Fibroblast of peridontal ligament (primary cell): ENCODE data around the gene TMOD2.

Source experiments
- DNase-seq: peaks from one replicate; pipeline ENCODE4 v3.0.0-alpha.2; 2010; ENCODE audit errors: extremely low read depth

Gene TMOD2

DNA sequence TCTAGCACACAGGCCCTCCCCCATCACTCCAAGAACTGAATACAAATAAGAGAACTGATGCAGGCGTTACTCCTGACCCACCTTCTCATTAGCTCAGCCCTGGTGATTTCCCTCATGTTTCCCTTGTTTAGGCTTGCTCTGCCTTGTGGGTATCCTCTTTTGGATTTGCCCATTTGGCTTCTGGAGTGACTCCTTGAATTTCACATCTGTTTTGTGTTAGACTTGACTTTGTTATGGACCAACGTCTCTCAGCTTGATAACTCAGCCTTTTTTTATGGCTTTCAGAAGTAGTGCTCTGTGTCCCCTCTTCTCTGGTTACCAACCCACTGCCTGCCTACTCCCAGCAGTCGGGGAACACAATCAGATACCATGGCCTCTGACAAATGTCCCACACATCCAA lies 66.8 kb downstream of the TMOD2 start:
- DNase-seq = peak; percentile 73

DNA sequence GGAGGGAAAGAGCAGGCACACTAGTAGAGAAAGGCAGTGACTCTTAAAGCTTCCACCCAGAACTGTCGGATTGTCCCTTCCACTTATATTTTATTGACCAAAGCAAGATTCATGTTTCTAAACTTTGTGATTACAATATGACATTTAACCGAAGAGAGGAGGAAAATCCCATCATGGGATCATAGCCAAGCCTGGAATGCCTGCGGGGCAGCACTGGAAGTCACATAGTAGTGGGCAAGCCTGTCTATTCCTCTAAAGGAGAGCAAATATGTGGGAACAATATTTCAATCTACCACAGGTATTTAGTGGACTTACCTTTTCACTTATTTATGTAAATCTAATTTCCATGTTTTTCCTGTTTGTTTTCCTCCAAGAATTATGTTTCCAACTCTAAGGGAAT lies 74.3 kb downstream of the TMOD2 start:
- no peak for DNase-seq

DNA sequence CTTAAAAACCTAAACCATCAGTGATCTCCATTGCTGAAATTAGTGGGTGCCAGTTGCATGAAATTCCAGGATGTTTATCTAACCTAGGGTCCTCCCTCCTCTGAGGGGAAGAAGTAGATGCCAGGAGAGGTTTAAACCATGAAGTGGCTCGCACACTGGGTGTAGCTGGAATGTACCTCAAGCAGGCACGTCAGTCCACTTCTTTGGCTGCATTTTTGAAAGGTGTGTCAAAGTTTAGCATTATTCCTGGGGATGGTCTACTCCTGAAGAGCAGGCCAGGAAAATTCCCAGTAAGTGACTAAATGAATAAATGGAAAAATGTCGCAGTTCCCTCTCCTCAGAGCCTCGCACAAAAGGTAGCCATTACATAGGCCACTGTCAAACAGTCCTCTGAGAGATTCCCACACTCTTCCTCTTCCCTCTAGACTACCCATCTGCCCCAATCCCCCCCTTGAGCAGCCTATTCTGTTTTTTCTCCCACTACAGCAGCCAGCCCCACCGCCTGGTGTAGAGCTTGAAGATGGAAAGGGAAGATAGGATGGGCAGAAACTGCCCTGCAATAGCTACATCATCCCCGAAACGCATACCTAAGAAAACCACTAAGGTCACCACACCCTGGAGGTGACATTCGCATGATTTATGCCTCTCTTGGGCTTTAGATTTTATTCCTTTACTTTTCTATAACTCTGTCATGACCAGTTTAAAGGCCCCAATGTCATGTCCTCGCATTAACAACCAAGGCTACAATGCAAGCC lies 77.4 kb downstream of the TMOD2 start:
- no peak for DNase-seq

DNA sequence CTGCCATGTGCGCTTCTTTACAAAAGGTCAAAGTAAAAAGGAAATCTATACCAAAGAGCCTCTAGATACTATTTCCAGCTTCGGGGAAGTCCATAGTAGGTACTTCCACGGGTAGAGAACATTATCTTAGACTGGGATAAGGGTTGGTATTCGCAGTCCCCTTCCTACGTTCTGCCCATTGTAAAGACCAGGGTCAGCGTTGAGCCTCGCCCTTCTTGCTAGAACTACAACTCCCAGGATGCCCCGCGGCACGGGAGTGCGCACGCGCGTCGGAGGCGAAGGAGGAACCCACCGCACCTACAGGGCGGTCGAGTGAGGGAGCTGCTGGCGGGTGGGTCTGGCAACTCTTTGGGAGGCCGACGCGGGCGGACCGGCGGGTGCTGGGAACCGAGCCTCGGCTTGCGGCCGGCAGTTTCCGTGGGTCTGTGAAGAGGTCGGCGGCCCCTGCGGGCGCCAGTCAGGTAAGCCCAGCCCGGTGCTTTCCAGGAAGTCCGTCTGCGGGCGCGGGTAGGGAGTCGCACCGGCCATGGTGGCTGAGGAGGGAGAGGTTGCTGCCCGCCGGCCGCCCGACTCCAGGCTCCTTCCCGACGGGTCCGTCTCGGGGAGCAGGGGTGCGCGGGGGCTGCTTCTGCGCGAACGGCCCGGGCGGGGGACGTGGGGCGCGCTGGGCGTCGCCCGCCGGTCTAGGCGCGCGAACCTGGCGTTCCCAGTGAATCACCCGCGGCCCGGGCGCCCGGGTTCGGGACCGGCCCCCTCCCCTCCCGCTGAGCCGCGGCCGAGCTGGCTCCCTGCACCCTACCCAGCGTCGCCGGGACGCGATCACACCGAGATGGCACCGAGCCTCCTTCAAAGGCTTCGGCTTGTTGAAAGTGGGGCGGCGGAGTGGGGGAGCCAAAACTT lies 78.2 kb downstream of the TMOD2 start, which contains the start of gene TMOD3:
Gene TMOD3 (plus strand): TSS at position 278 of the 900 bp plus-strand sequence. CDS start 33,232 bp downstream, outside the sequence.
- peak; percentile 83 for DNase-seq

DNA sequence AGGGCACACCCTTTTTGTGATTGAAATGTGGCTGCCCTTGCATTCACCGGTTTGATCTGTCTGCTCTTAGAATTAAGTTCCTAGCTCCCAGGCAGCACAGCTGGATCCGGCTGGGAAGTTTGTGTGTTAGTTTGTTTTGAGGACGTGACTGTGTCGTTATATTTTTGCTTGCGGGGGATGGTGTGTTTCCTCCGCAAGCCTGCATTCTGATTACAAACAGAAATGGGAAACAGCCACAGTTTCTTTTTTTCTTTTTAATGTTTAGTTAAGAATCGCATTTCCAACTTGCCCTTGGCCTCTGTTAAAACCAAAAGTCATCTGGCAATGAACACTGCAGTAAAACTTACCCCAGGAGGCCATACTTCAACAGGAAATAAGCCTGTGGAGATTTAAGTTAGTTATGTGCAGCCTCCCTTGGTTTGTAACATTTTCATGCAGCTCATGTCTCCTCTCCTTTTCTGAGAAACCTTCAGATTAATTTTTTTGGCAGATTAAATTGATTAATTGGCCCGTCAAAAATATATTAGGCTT lies 78.9 kb downstream of the TMOD2 start:
- DNase-seq = peak; percentile 79

DNA sequence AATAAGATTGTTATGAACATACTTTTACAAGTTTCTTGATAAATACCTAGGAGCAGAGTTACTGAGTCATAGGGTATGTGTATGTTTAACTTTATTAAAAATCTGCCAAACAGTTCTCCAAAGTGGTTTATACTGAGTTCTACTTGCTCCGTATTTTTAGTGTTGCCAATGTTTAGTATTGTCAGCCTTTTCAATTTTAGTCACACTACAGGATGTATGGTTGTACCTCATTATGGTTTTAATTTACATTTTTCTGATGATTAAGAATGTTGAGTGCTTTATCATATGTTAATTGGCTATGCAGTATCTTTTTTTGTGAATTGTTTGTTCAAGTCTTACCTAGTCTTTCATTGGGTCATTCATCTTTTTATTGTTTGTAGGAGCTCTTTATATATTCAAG lies 82.4 kb downstream of the TMOD2 start:
- DNase-seq = no peak

DNA sequence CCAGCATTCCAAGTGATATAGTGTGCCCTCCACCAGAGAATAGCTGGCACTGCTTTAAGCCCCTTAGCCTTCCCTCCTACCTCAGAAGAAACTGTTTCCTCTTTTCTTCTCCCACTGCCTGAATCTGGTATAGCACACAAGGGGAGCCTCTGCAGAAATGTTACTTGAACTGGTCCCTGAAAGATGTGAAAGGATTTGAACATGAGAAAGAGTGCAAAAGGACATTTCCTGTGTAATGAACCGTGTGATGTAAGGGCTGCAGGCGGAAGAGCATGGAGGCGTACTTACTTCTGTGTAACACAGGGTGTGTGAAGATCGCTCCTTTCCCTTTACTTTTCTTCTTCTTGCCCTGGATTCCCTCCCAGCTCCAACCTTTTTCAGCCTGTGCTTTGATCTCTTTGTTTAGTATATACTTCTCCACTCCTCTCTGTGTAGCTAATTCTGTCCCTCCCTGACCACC lies 86.4 kb downstream of the TMOD2 start:
- no peak for DNase-seq

DNA sequence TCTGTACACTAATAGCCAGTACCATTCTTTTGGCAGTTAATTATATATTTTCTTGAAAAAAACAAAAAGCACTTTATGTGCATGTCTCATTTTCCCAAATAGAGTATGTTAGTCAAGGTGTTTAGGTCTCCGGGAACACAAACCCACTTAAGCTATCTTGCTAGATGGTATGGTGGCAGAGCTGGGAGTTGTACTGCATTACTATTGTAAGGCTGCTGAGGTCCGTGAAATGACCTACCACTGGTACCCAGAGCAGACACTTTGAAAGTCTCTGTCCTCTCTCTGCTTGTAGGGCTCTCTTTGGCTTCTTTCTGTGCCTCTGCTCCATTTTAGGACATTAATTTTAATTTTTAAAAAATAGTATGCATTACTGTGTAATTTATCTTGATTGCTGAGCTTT lies 86.9 kb downstream of the TMOD2 start:
- DNase-seq = no peak

DNA sequence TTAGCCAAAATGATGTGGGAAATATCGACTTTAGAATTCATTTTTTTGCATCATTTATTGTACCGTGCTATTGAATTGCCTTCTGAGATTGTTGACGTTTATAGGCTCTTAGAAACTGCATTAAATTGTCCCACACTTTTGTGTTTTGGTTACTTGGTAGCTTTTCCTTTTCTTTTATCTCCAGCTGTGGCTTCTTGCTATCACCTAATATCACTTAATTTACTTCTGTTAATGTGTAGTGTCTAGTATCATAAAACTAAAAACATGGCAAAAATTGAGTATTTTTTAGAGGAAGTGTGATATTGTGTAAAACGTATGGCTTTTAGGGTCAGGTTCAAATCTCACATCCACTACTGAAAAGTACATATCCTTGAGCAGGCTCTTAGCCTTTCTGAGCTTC lies 89.3 kb downstream of the TMOD2 start:
- no peak for DNase-seq

DNA sequence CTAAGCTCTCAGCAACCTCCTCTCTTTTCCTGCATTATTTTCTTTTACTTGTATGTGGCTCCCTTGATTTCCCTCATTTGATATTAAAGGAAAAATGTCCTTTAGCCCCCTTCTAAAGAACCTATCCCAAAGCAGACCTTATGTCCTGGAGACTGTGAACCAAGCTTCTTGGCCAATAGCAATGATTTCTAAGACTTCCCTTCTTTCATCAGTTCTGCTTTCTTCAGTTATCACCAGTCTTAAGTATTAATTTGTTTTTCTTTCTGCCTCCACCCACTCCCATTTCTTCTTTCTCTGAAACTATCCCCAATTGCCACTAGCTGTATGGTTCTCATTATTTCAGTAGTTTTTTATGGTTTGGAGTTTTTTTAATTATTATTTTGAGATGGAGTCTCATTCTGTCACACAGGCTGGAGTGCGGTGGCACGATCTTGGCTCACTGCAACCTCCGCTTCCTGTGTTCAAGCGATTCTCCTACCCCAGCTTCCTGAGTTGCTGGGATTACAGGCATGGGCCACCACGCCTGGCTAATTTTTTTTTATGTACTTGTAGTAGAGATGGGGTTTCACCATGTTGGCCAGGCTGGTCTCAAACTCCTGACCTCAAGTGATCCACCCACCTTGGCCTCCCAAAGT lies 90.1 kb downstream of the TMOD2 start:
- DNase-seq = no peak

DNA sequence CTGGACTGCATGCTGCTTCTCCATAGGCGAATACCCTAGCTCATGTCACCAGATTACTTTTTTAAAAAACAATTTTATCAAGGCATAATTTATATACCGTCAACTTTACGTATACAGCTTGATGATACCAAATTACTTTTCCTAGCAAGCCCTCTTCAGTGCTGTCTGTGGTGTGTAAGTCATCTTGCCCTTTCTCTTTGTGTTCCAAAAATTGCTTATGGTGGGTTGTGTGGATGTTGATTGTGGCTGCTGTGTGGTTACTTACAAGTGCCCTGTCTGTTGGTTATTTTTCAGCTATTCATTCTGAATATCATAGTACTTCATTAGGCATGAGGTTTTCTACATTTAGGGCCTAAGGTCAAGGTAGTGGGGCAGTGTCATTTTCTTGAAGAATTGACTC lies 90.9 kb downstream of the TMOD2 start:
- no peak for DNase-seq

DNA sequence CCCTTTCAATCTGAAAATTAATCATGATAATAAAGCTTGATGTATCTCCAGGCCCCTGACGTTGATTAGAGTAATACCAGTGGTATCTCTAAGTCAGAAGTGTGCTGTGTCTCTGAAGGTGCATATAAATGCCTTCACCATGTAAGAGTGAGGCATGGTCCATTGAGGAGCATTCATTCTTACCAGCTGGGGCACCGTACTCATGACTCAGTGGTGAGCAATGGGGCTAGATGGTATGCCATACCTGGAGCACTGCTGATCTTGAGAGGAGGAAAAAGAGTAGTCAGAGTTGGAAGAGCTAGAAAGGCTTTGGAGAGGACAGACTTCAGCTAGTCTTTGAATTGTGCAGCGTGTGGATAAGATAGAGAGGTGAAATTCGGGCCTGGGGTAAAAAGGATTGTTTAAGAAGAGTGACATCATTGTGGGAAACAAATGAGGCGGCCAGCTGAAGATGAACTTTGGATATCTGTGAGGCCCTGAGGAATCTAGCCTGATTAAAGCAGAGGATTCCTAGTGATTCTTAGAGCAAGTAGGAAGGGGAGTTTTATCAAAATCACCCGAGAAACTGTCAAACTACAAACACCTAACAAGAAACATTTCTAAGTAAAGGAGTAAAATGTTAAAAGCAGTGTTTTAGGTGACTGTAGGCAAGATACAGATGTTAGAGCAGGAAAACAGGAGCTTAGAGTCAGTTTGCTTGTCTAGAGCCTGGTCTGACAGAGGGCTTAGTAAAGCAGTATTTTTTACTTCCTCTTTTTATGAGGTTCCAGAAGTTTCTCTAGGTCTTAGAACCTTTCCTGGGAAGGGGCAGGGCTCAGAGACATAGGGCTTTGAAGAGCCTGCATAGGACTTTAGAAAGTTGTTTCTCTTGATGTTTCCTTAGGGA lies 91.7 kb downstream of the TMOD2 start:
- no peak for DNase-seq

DNA sequence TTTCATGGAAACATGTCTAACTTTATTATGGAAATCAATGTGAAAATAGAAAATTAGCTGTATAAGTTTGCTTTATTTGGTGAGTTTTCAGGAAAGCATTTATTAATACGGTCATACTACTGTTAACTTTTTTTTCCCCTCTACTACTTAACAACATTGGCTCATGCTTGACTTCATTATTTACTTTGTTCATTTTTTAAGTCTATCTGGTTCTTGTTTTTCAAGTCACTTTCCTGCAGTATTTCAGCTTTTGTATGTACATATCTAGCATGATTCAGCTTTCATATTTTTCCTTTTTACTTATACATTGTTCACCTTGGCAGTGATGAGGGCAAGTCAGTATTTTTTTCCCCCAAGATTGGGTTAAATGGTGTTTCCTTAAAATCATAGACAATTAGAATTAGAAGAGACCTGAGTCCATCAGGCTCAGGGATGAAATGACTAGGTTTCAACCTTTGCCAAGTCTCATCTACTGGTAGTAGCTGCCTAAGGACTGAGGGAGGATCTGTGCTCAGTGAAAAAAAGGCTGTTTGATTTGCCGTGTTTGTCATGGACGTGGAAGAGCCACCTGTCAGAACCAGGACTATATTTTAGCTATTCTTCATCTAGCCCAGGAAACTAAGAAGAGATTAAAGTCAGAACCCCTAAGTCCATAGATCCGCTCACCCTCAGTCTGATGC lies 93.5 kb downstream of the TMOD2 start:
- DNase-seq = no peak

DNA sequence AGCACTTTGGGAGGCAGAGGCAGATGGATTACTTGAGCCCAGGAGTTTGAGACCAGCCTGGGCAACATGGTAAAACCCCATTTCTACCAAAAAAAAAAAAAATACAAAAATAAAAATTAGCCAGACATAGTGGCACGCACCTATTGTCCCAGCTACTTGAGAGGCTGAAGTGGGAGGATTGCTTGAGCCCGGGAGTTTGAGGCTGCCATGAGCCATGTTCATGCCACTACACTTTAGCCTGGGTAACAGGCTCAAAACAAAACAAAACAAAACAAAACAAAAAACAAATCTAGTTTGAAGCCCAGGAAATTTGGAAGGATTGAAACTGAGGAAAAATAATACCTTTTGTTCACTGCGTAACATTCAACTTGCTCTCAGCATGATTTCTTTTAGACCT lies 94.7 kb downstream of the TMOD2 start:
- no peak for DNase-seq

DNA sequence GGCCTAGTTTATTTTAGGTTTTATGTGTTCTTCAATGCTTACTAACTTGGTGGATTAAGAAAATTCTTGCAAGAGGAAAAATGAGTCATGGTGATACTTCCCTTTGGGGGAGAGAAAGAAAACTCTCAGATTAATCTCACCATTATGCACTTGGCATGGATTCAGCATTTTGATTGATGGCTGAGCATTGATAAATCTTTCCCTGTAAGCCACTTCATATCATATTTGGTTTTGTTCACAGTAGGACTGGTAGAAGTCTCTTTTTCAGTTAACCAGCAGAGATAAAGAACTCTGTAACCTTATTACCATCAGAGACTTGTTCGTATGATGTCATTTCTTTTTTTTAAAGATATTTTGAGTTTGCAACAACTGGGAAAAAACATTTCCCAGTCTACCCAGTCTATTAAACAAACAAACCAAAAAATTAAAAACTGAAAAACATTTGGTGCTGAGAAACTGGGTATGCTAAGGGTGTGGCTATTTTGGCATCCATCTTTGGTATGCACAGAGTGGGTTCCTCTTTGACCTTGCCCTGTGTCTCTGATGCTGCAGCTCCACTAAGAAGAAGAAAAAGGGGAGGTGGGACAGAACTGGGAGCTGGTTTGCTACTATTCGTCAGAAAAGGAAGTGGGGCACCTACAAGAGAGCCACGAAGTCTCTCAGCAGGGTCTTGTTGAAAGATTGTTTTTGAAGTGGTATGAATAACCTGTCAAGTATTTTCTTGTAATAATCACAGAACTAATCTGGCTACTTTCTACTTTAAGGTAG lies 95.2 kb downstream of the TMOD2 start:
- peak; percentile 61 for DNase-seq

DNA sequence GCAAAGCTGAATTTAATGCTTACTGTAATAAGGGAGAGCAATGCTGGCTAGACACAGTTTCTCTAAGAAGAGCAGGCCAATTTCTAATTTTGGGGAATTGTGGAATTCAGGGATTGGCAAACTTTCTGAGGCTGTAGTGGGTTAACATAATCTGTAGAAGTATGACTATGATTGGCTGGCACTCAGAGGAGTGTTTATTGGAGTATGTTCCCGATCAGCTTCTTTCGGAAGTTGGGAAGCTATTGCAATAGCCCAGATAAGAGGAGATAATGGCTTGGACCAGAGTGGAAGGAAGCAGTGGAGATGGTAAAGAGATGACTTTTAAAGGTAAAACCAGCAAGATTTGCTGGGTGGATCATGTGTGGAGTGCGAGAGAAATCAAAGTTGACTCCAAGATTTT lies 97.4 kb downstream of the TMOD2 start:
- DNase-seq = peak; percentile 79

DNA sequence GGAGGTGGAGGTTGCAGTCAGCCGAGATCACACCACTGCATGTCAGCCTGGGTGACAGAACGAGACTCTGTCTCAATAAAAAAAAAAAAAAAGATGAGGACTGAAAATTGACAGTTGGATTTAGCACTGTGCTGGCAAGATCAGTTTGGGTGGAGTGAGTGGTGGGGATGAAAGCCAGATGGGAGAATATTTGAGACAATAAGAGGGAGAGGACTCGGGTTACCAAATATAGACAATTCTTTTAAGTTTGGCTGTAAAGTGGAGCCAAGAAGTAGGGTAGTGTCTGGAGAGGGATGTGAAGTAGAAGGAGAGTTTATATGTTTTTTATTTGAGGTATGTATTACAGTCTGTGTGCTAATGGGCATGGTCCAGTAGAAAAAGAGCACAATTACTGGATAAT lies 98.5 kb downstream of the TMOD2 start:
- peak; percentile 71 for DNase-seq

DNA sequence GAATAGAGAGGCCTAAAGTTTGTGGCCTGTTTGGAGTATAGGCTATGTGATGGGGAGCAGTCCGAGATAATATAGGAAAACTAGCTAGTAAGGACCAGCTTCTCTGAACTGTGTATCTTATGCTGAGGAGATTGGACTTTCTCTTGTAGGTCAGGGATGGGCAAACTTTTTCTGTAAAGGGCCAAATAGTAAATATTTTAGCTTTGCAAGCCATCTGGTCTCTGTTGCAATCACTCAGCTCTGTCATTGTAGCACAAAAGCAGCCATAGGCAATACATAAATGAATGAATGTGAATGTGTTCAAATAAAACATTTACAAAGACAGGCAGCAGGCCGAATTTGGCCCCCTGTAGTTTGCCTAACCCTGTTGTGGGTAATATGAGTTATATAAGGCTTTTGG lies 102.6 kb downstream of the TMOD2 start:
- DNase-seq = peak; percentile 68

DNA sequence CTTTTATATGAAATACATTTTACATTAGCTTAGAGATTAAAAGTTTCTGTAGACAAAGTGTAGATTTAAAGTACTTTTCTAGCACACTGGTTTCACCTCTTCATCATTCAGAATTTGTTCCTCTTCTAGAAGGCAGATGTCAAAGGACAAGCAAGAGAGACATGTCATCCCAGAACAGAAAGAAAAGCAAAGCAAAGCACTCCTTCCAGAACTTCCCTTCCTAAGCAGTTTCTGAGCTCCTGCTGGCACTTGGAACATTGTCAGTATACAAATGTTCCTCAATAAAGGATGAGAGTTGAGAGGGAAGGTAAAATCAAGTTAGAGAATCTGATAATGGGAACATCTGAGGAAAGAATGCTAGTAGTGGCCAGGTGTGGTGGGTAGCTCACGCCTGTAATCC lies 104.2 kb downstream of the TMOD2 start:
- no peak for DNase-seq
